Skin epidermis (tissue), 12 donors: ENCODE data around the gene TUBB1.

Source experiments
- H3K27ac ChIP-seq, 21 experiments: fragments of 200-600 bp; sonication (generic) in 11 of 21; one replicate each; pipeline ENCODE4 v1.5.0; 2020; ENCODE audit warnings: mild to moderate bottlenecking in 3 of 21, inconsistent platforms in 2 of 21, moderate library complexity in 2 of 21
- H3K4me3 ChIP-seq, 7 experiments: fragments of 200-600 bp; sonication (generic) in 2 of 7; one replicate each; pipeline ENCODE4 v1.5.0; 2020; ENCODE audit warnings: inconsistent platforms in 2 of 7, mild to moderate bottlenecking in 2 of 7, moderate library complexity in 1 of 7

The TUBB1 gene

DNA sequence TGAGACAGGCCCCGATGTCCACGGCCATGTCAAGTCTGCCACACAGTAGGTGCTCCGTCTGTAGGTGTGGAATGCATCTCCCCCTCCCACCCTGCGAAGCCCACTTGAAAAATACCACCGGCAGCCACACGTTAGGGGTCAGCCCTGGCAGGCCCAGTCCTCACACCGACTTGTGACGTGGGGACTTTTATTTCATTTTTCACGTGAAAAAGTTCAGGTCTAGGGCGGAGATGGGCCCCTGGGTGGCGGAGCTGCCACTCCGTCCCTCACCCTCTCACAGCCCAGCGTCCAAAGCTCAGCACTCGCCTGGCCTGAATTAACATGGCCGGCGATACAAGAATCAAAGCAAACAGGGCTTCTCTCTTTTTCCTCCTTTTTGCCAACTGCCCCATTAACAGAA is 3.8 kb upstream of the TUBB1 start:
- H3K27ac ChIP-seq = no peak overlapping the region
- H3K4me3 ChIP-seq = no peak overlapping the region

DNA sequence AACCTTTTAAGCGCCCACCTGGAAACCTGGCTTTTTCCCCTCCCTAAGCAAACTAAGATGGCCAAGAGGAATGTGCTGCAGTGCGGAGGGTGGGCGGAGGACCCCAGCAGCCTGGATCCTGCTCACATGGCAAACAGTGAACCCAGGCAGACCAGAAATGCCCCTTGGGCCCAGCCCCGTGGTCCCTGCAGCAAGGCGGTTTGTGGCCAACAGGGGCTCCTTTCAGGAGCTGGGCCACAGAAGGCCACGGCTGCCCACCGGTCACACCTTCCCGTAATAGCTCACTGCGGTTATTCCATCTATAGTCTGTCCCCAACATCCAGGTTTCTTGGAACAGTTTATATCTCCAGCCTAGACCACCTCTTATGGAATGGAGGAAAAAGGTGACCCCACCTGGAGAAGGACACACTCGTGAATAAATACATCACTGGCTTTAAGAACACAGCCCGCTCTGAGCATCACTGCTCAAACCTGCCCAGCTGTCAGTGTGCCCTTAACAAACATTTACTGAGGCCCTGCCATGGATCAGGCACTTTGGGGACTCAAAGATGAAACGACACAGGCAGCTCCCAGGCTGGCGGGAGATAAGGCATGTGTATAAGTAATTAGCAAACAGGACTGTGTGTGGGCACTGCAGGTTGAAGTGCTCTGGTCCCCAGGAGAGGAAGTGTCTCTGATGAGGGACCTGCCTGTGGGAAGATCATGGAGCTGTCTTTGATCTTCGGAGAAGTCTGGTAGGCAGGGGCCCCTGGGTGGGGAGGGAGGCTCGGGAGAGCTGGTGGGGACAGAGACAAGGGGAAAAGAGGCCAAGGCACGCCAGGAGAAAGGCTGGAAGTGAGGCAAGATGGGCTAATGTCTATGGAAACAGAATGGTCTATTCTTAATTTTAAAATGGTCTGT is 3.2 kb upstream of the TUBB1 start:
- no peak overlapping the region for H3K27ac ChIP-seq
- H3K4me3 ChIP-seq = no peak overlapping the region

DNA sequence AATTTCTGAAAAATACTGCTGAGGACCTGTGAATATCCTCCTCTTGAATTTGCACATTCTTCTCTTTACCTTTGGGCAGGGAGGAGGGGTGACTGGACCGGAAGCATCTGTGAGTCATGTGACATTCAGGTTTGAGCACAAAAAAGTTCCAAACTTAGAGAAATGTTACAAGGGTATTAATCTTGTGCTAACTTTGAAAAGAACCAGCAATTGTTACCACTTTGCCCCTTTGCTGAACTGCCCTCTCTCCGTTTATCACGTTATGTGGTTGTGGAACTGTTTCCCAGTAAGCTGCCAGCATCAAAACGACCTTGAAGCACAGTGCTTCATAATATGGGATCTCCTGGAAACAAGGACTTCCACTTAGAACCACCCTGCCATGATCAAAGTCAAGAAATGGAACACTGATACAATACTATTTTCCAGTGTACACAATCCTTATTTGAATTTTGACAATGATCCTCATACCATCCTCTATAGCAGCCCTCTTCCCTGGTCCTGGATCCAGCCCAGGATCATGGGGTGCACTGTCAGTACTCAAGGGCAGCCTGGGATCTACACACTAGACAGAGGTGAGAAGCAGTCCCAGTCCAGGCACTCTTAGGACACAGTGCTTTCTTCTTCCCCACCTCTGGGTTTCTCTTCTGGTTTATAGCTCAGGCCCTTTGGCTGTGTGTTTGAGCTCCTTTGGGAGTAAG is 2.3 kb upstream of the TUBB1 start:
- Histone ChIP-seq H3K4me3 (no peak overlapping the region), H3K27ac (peak overlapping the region in 2 of 21 experiments; percentile 2 to 35)

DNA sequence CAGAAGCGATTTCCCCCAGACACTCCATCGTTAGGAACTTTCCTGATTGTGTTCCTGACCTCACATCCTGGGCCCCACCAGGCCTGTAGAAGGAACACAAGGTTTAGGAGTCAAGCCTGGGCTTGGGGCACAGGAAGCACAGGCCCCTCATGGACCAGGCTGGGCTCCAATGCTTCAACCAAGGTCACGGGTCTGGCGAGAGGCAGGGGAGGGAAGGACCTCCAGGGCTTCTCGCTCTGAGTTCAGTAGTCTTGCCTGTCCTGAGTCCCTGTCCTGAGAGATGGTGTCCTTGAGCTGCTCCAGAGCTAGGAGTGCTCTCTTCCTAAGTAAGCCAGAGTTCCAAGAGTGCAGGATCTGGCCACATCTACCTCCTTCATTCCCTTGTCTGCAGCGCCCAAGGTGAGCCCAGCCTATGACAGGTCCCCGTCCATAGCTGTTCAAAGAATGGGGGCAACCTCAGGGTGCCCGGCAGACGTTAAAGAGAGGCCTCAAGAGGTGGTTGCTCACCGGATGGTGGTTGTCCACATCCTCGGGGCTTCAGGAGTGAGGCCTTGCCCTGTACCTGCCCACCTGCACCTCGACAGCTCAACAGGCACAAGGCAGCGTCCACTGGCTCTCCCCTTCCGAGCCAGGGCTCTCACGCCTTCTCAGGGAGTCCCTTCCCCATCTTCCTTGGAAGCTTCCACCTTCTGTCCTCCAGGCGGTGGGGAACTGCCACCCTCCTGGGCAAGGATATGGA is 1.6 kb upstream of the TUBB1 start:
- Histone ChIP-seq H3K27ac (peak overlapping the region in 2 of 21 experiments; percentile 2 to 35), H3K4me3 (no peak overlapping the region)

DNA sequence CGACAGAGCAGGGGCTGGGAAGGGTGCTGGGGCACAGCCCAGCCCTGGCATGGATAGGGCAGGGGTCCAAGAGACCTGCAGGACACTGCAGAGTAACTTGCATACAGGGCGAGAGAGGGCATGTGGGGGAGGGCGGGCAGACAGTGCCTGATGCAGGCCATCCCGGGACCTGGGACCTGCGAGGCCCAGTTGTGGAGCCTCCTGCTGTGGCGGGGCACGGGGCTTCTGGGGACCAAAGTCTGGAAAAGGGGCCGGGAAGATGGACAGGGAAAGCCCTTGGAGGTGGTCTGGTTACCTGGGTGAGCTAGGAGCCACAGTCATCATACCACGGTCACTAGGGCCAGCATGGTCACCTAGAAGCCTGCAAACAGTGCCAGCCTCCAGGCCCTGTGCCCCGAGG is 412 bp upstream of the TUBB1 start:
- H3K27ac ChIP-seq = no peak overlapping the region
- H3K4me3 ChIP-seq = no peak overlapping the region

DNA sequence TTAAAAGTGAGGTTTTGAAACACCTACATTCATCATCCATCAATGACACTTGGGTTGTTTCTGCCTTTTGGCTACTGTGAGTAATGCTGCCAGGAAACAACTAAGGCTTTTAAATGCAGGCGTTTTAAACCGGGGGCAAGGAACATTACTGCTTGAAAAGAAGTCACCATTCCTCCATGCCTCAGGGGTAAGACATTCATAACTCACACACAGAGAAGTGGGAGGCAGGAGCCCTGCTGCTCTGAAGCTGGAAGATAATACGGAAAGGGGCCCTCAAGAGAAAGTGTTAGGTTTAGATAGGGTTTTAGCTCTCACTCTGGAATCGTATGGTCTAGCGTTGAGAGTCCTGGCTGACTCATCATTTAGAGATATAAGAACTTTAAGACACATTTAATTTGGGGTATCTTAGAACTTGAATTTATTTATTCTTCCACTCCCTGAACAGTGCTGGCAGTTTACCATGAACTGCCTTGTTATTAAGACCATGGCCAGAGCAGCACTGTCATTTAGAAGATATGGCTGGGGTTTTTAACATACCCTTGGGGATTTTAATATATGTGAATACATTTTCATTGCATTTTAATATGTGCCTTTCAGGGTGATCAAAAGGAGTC is 1.8 kb downstream of the TUBB1 start:
- Histone ChIP-seq H3K27ac (no peak overlapping the region), H3K4me3 (no peak overlapping the region)

DNA sequence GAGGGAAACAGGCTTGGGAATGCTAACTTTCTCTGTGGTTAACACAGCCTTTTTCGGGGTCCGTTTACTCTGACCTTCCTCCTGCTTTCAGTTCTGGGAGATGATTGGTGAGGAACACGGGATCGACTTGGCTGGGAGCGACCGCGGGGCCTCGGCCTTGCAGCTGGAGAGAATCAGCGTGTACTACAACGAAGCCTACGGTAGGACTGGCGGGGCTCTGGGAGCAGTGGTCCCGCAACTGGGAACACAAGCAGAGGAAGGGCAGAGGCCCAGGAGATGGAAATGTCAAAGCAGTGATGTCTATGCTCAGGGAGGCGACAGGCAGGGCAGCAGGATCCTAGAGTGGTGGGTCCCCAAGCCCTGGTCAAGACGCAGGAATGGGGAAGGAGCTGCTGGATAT is 3.5 kb downstream of the TUBB1 start:
- Histone ChIP-seq H3K4me3 (no peak overlapping the region), H3K27ac (no peak overlapping the region)

DNA sequence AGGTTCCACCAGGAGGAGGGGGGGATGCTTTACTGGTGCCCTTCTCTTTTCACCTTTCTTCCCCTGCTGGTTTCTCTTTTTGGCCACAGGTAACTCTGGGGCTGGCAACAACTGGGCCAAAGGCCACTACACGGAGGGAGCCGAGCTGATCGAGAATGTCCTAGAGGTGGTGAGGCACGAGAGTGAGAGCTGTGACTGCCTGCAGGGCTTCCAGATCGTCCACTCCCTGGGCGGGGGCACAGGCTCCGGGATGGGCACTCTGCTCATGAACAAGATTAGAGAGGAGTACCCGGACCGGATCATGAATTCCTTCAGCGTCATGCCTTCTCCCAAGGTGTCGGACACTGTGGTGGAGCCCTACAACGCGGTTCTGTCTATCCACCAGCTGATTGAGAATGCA is 4.4 kb downstream of the TUBB1 start:
- H3K4me3 ChIP-seq = no peak overlapping the region

DNA sequence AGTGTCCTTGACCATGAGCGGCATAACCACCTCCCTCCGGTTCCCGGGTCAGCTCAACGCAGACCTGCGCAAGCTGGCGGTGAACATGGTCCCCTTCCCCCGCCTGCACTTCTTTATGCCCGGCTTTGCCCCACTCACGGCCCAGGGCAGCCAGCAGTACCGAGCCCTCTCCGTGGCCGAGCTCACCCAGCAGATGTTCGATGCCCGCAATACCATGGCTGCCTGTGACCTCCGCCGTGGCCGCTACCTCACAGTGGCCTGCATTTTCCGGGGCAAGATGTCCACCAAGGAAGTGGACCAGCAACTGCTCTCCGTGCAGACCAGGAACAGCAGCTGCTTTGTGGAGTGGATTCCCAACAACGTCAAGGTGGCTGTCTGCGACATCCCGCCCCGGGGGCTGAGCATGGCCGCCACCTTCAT is 4.9 kb downstream of the TUBB1 start:
- Histone ChIP-seq H3K4me3 (no peak overlapping the region), H3K27ac (no peak overlapping the region)

More for the DNA sequence above, 4.4 kb downstream of the TUBB1 start:
- no peak overlapping the region for H3K27ac ChIP-seq

DNA sequence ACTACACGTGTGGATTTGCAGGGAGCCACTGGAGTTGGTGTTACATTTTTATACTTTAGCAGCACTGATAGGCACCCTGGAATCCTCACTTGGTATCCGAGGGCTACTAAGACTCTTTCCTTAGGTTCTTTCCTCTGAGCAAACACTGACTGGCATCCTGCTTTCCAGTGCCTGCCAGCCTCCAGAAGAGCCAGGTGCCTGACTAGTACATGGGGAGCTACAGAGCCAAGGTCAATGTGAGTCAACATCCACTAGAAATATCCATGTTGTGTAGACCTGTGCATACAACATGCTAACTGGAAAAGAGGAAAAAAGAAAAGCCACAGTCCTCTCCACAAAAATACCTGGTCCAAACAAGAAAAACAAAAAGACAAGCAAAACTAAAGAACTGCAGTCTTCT is 5.9 kb downstream of the TUBB1 start:
- no peak overlapping the region for H3K4me3 ChIP-seq
- H3K27ac ChIP-seq = no peak overlapping the region

DNA sequence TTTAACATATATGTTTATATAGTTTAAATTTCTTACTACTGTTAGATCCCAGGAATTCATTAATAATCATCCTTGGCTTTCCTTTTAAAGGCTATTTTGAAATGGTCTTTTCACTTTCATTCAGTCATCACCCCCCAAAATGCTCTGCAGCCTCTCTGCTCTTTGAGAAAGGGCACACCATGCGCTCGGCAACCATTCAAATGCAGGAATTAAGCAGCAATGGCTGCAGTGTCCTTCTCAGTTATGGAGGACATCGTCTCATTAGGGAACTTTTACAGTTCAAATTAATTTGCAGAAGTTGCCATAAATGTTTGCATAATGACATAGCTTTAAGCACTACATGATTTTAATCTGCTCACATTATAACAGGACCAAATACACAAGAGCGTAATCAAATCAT is 6.3 kb downstream of the TUBB1 start:
- H3K4me3 ChIP-seq = no peak overlapping the region

DNA sequence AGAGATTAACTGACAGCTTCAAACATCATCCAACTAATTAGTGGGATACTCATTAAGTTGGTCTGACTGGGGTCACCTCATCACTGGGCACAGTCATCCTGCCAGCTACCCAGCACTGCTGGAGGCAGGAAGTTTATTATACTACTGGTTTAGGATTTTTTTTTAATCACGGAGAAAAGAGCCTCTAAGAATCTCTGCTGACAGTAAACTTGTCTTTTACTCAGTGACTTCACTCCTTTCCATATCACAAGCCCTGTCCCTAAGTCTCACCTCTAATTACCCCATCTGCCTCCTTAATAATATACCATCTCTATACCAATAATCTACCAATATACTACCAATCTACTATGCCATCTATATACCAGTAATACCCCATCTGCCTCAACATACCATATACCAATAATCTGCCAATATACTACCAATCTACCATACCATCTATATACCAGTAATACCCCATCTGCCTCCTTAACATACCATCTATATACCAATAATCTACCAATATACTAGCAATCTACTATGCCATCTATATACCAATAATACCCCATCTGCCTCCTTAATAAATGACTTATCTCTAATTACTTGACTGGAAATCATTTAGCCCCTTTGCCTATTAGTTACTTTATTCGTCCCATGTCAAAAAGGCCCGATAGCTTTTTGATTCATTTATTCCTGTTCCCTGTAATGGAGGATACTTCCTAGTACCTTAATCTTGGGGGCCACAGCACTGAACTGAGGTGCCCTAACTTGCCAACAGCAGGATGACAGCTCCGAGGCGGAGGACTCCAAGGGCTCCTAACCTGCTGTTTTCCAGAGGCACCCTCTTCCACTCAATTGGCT is 7.9 kb downstream of the TUBB1 start:
- no peak overlapping the region for H3K4me3 ChIP-seq

More for the DNA sequence above, 6.3 kb downstream of the TUBB1 start:
- no peak overlapping the region for H3K27ac ChIP-seq

DNA sequence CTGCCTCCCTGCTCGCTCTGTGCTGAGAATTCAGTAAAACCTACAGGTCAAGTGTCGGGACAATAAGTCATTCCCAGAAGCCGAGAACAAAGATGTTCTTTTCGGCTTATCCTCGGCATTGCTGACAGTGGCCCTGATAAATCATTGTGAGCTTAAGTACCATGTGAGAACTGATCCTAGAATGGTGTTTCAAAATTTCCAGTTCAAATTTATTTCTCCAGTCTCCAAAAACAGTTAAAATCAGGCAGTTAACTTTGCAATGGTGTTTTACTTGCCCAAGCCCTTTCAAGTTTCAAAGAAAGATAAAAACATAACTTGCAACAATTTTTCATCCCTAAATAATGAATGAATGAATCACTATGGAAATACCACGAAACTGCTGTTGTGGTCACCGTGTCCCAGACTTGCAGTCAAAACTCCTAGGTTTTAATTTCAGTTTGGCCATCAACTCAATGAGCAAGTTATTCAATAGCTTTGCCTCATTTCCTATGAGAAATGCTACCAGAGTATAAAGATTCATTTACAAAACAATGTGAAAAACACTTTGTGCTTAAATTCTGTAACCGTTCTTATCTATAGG is 8.6 kb downstream of the TUBB1 start:
- H3K4me3 ChIP-seq = no peak overlapping the region

More for the DNA sequence above, 7.9 kb downstream of the TUBB1 start:
- no peak overlapping the region for H3K27ac ChIP-seq

DNA sequence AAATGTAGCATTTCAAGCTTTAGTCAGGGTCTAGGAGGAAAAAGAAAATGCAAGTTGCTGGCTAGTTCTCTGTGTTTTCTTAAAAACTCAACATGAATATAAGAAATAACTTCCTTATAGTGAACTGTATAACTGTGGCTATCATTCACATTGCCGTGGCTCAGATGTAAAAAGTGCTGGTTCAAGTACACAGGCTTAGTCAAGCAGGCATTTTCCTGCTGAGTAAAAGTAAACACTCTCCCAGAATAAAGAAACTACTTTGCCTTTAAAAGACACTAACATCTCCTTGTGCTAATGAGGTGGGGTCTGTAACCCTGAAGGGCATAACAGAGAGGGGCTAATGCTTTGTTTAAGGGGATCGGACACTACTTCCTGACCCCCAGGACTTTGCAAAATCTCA is 9.6 kb downstream of the TUBB1 start:
- H3K4me3 ChIP-seq = no peak overlapping the region

More for the DNA sequence above, 8.6 kb downstream of the TUBB1 start:
- H3K27ac ChIP-seq = no peak overlapping the region

DNA sequence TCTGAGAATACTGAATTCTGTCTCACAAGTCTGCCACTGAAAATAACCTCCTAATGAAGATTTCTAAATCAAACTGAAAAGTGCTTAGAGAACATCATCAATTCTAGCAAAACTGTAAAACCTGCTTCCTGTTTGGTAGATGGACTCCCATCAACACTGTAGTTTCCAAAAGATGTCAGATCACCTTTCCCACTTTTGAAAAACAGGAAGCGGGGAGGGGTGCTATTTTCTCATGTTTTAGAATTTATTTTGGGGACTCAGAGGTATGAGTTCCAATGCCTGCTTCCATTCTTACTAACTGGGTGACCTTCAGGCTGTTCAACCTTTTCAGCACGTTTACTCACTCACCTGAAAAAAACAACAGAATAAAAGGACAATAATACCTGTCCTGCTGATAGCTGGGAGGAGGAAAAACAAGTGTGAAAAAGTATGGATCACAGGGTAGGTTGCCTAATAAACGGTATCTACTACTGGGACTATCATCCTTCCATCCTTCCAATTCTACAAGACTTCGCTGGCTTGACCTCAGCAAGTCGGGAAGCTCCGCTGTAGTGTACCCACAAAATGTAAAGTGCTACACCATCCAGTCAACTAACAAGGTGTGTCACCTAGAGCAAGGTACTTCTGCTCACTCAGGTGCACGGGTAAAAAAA is 11.8 kb downstream of the TUBB1 start:
- H3K4me3 ChIP-seq = peak overlapping the region; percentile 72 to 92 (median 82)
- peak overlapping the region in 12 of 21 experiments; percentile 17 to 97 (median 90) for H3K27ac ChIP-seq

More for the DNA sequence above, 9.6 kb downstream of the TUBB1 start:
- no peak overlapping the region for H3K27ac ChIP-seq

DNA sequence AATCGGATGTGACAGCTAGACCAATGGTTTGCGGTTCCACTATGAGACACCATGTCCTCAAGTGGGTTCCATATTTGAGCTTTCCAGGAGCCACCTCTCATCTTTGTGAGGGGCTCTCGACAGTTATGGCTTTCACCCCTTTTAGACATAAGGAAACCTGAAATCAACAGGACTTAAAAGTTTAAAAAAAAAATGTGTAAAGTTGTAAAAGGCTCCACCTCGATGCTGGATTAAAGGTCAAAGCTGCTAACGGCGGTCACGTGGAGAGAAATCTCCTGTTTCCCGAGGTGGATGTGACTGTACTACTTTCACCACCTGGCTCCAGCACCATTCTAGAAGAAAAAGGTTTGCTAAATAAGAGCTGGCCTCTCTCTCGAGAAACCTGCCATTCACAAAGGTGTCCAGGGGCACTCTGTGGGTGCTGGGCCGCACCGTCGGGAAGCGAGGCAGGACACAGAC is 12.4 kb downstream of the TUBB1 start:
- Histone ChIP-seq H3K4me3 (peak overlapping the region; percentile 72 to 92 (median 82)), H3K27ac (peak overlapping the region; percentile 56 to 98 (median 91))

DNA sequence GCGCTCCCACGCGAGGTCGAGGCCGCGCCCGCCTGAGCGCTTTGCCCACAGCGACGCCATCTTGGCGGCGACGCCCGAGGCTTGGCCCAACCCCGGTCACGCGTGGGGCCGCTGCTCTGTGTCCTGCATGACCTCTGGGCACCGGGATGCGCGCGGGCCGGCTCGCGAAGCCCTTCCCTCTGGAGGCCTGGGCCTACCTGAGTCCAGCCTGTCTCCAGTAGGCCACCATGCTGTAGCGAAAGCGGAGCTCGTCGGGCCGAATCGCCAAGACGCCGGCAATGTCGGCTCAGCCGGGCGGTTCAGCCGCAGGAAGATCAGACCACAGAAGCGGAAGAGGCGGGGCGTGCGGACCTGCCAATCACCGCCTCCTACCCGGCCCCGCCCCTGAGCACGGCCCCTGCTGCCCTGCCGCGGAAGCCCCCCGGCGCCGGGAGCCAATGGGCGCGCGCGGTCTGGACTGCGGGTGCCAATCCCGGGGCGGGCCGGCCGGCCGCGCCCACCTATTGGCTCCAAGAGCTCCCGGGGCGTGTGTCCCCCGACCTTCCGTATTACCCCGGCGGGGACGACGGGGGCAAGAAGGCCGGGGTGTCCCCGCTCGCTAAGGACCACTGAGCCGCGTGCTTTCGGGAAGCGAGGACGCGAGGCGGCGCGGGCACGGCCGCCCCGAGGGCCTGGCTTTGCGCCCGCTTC is 12.9 kb downstream of the TUBB1 start, which contains the start of gene ATP5F1E:
Gene ATP5F1E (minus strand): TSS at position 313 of the 690 bp plus-strand sequence. CDS start 84 bp downstream, at position 229.
- peak within 1 kb of the TSS; percentile 56 to 98 (median 91) for H3K27ac ChIP-seq
- H3K4me3 ChIP-seq = peak within 1 kb of the TSS; percentile 72 to 92 (median 82)
